Measurements from ENCODE around the gene RFX4. TPM values are rescaled to one million over a fixed set of nuclear protein-coding genes. Genes with fewer than 3 reads are reported as not detected.

Gene RFX4
- total and polyA plus RNA-seq, 2 of the 13 experiments (the other 11 are each of a cell fraction or from before 2014, with no cell fraction given), result not detected

DNA sequence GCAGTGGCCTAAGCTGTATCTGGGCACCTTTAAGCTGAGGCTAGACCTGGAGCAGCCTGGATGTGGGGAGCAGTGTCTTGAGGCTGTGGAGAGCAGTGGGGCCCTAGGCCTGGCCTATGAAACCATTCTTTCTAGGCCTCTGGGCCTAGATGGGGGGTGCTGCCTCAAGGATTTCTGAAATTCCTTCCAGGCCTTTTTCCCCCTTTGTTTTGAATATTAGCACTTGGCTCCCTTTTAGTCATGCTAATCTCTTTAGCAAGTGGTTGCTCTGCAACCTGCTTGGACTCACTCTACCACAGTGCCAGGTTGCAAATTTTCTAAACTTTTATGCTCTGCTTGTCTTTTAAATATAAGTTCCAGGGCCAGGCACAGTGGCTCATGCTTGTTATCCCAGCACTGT, 41.6 kb upstream of the RFX4 start:
- H2AFZ ChIP-seq (ENCODE audit: low read length), result no peak overlapping the region
- ATAC-seq, result no peak
- no TSS peak for BruUV-seq (replicated peaks)
- H4K20me1 ChIP-seq (ENCODE audit: insufficient read depth, low read length), result no peaks in the 10 kb centered on the region
- H3K9me3 ChIP-seq (ENCODE audit: low read length), result no peaks in the 10 kb centered on the region; the same call in 1 of the 2 replicates
- no peak overlapping the region for H3K27ac ChIP-seq (ENCODE audit: extremely low read length, insufficient read depth, low read length)
- no peaks in the 10 kb centered on the region for H3K4me1 ChIP-seq (ENCODE audit: insufficient read depth, low read length)
- TF ChIP-seq, protein P1, sequence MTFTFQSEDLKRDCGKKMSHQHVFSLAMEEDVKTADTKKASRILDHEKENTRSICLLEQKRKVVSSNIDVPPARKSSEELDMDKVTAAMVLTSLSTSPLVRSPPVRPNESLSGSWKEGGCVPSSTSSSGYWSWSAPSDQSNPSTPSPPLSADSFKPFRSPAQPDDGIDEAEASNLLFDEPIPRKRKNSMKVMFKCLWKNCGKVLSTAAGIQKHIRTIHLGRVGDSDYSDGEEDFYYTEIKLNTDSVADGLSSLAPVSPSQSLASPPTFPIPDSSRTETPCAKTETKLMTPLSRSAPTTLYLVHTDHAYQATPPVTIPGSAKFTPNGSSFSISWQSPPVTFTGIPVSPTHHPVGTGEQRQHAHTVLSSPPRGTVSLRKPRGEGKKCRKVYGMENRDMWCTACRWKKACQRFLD (CRISPR knock-in tag; IDR thresholded peaks at IDR 0.05; ENCODE audit: borderline replicate concordance), result no peak
- TF ChIP-seq GATAD2A (CRISPR knock-in tag; IDR thresholded peaks at IDR 0.05) (no peak), MTF1 (CRISPR knock-in tag; IDR thresholded peaks at IDR 0.05) (no peak), ZSCAN9 (CRISPR knock-in tag; IDR thresholded peaks at IDR 0.05; ENCODE audit: borderline replicate concordance) (no peak)
- H3K36me3 ChIP-seq (replicated peaks in 1 of 2; ENCODE audit: control insufficient read depth in 1 of 2, insufficient read depth in 2 of 2, low read length in 2 of 2), result no peaks in the 10 kb centered on the region
- no peak for DNase-seq (ENCODE audit: low spot score)
- intact Hi-C loops (cut with micrococcal nuclease; ENCODE audit: unreplicated experiment), result no loop called here
- no peak overlapping the region for H3K4me2 ChIP-seq (ENCODE audit: low read depth, low read length)
- in situ Hi-C loops (cut with HindIII; ENCODE audit: extremely low pct_ligation_motif_present, low pct_unique_long_range_greater_than_20kb), result no loop called here
- ChIA-PET CTCF (ENCODE audit: low intra/inter-chr PET ratio, low total read pairs) (no interaction called here), POLR2A (no interaction called here)
- H3K27me3 ChIP-seq (ENCODE audit: control insufficient read depth in 1 of 2, insufficient read depth in 2 of 2, low read length in 2 of 2), result no peaks in the 10 kb centered on the region
- no peak for FAIRE-seq
- H3K4me3 ChIP-seq (replicated peaks in 1 of 3; ENCODE audit: insufficient read depth in 1 of 3, low read depth in 2 of 3, low read length in 3 of 3), result no peak overlapping the region
- H3K79me2 ChIP-seq (ENCODE audit: insufficient read depth, low read length), result no peaks in the 10 kb centered on the region
- no peak overlapping the region for H3K9ac ChIP-seq (ENCODE audit: insufficient read depth, low read depth, low read length)

DNA sequence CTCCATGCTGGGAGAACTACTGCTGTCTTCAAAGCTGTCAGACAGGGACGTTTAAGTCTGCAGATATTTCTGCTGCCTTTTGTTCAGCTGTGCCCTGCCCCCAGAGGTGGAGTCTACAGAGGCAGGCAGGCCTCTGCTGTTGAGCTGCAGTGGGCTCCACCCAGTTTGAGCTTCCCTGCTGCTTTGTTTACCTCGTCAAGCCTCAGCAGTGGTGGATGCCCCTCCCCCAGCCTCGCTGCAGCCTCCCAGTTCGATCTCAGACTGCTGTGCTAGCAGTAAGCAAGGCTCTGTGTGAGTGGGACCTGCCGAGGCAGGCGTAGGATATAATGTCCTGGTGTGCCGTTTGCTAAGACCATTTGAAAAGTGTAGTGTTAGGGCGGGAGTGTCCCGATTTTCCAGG, 31.4 kb upstream of the RFX4 start:
- Histone ChIP-seq H2AFZ (ENCODE audit: low read length) (no peak overlapping the region), H3K4me3 (replicated peaks in 1 of 3; ENCODE audit: insufficient read depth in 1 of 3, low read depth in 2 of 3, low read length in 3 of 3) (peak overlapping the region in 1 of 3 experiments; percentile 40; a peak in 1 of 6 replicates), H3K9ac (ENCODE audit: insufficient read depth, low read depth, low read length) (no peak overlapping the region), H3K36me3 (replicated peaks in 1 of 2; ENCODE audit: control insufficient read depth in 1 of 2, insufficient read depth in 2 of 2, low read length in 2 of 2) (no peaks in the 10 kb centered on the region), H3K79me2 (ENCODE audit: insufficient read depth, low read length) (no peaks in the 10 kb centered on the region), H3K4me2 (ENCODE audit: low read depth, low read length) (peak overlapping the region; percentile 54), H4K20me1 (ENCODE audit: insufficient read depth, low read length) (no peaks in the 10 kb centered on the region), H3K27me3 (ENCODE audit: control insufficient read depth in 1 of 2, insufficient read depth in 2 of 2, low read length in 2 of 2) (no peaks in the 10 kb centered on the region), H3K9me3 (ENCODE audit: low read length) (peaks cover 4% of the 10 kb centered on the region; the same call in 1 of the 2 replicates), H3K4me1 (ENCODE audit: insufficient read depth, low read length) (no peaks in the 10 kb centered on the region), H3K27ac (ENCODE audit: extremely low read length, insufficient read depth, low read length) (no peak overlapping the region)
- FAIRE-seq (no peak), ATAC-seq (peak; percentile 61), DNase-seq (ENCODE audit: low spot score) (peak; percentile 32)
- in situ Hi-C loops (cut with HindIII; ENCODE audit: extremely low pct_ligation_motif_present, low pct_unique_long_range_greater_than_20kb), result no loop called here
- ChIA-PET POLR2A (no interaction called here), CTCF (ENCODE audit: low intra/inter-chr PET ratio, low total read pairs) (no interaction called here)
- intact Hi-C loops (cut with micrococcal nuclease; ENCODE audit: unreplicated experiment), result no loop called here
- BruUV-seq (replicated peaks), result no TSS peak
- 13% methylated on average over 8 of the region's 9 CpGs for WGBS (ENCODE audit: low lambda C conversion rate)
- TF ChIP-seq NFKBIZ (CRISPR knock-in tag; IDR thresholded peaks at IDR 0.05) (no peak), FOXK1 (CRISPR knock-in tag; IDR thresholded peaks at IDR 0.05; ENCODE audit: borderline replicate concordance, low read depth) (peak; percentile 67; the same call in 1 of the 2 replicates)
- TF ChIP-seq, protein P2, sequence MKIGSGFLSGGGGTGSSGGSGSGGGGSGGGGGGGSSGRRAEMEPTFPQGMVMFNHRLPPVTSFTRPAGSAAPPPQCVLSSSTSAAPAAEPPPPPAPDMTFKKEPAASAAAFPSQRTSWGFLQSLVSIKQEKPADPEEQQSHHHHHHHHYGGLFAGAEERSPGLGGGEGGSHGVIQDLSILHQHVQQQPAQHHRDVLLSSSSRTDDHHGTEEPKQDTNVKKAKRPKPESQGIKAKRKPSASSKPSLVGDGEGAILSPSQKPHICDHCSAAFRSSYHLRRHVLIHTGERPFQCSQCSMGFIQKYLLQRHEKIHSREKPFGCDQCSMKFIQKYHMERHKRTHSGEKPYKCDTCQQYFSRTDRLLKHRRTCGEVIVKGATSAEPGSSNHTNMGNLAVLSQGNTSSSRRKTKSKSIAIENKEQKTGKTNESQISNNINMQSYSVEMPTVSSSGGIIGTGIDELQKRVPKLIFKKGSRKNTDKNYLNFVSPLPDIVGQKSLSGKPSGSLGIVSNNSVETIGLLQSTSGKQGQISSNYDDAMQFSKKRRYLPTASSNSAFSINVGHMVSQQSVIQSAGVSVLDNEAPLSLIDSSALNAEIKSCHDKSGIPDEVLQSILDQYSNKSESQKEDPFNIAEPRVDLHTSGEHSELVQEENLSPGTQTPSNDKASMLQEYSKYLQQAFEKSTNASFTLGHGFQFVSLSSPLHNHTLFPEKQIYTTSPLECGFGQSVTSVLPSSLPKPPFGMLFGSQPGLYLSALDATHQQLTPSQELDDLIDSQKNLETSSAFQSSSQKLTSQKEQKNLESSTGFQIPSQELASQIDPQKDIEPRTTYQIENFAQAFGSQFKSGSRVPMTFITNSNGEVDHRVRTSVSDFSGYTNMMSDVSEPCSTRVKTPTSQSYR (CRISPR knock-in tag; IDR thresholded peaks at IDR 0.05; ENCODE audit: borderline replicate concordance), result peak; percentile 86
- TF ChIP-seq, protein P3, sequence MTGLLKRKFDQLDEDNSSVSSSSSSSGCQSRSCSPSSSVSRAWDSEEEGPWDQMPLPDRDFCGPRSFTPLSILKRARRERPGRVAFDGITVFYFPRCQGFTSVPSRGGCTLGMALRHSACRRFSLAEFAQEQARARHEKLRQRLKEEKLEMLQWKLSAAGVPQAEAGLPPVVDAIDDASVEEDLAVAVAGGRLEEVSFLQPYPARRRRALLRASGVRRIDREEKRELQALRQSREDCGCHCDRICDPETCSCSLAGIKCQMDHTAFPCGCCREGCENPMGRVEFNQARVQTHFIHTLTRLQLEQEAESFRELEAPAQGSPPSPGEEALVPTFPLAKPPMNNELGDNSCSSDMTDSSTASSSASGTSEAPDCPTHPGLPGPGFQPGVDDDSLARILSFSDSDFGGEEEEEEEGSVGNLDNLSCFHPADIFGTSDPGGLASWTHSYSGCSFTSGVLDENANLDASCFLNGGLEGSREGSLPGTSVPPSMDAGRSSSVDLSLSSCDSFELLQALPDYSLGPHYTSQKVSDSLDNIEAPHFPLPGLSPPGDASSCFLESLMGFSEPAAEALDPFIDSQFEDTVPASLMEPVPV (CRISPR knock-in tag; IDR thresholded peaks at IDR 0.05), result no peak
- TF ChIP-seq, protein P4, sequence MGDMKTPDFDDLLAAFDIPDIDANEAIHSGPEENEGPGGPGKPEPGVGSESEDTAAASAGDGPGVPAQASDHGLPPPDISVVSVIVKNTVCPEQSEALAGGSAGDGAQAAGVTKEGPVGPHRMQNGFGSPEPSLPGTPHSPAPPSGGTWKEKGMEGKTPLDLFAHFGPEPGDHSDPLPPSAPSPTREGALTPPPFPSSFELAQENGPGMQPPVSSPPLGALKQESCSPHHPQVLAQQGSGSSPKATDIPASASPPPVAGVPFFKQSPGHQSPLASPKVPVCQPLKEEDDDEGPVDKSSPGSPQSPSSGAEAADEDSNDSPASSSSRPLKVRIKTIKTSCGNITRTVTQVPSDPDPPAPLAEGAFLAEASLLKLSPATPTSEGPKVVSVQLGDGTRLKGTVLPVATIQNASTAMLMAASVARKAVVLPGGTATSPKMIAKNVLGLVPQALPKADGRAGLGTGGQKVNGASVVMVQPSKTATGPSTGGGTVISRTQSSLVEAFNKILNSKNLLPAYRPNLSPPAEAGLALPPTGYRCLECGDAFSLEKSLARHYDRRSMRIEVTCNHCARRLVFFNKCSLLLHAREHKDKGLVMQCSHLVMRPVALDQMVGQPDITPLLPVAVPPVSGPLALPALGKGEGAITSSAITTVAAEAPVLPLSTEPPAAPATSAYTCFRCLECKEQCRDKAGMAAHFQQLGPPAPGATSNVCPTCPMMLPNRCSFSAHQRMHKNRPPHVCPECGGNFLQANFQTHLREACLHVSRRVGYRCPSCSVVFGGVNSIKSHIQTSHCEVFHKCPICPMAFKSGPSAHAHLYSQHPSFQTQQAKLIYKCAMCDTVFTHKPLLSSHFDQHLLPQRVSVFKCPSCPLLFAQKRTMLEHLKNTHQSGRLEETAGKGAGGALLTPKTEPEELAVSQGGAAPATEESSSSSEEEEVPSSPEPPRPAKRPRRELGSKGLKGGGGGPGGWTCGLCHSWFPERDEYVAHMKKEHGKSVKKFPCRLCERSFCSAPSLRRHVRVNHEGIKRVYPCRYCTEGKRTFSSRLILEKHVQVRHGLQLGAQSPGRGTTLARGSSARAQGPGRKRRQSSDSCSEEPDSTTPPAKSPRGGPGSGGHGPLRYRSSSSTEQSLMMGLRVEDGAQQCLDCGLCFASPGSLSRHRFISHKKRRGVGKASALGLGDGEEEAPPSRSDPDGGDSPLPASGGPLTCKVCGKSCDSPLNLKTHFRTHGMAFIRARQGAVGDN (CRISPR knock-in tag; IDR thresholded peaks at IDR 0.05), result peak; percentile 31; the same call in 1 of the 2 replicates
